Karpas-422 (cell line): Measurements from ENCODE around the gene MSANTD3. TPM values are rescaled to one million over a fixed set of nuclear protein-coding genes. Genes with fewer than 3 reads are reported as not detected.
"Not testable (repeated sequence)": the region's sequence is repeated elsewhere in the genome, so short reads cannot be mapped to it uniquely, and the experiment has no call there.

Experiments used
- DNase-seq: peaks from one replicate; pipeline ENCODE4 v3.0.0-alpha.2; 2015
- H2AFZ ChIP-seq: fragments of 200-600 bp; sonication (generic); 2 replicates; pipeline ENCODE4 v1.6.1; 2014; ENCODE audit warnings: antibody characterized with exemption, low read length, mixed read lengths
- H3K27ac ChIP-seq: fragments of 200-600 bp; sonication (generic); 2 replicates; pipeline ENCODE4 v1.5.1; 2014; ENCODE audit warnings: mild to moderate bottlenecking, low read length, moderate library complexity
- H3K27me3 ChIP-seq: fragments of 200-600 bp; sonication (generic); 2 replicates; pipeline ENCODE4 v1.6.1; 2014; ENCODE audit warnings: low read length, mixed read lengths
- H3K36me3 ChIP-seq: fragments of 200-600 bp; sonication (generic); 2 replicates; pipeline ENCODE4 v1.6.1; 2014; ENCODE audit warnings: low read length, mixed read lengths; ENCODE audit not compliant: insufficient read depth
- H3K4me1 ChIP-seq: fragments of 200-600 bp; sonication (generic); 2 replicates; pipeline ENCODE4 v1.6.1; 2014; ENCODE audit warnings: mild to moderate bottlenecking, low read length, mixed read lengths
- H3K4me2 ChIP-seq: fragments of 200-600 bp; sonication (generic); 2 replicates; pipeline ENCODE4 v1.6.1; 2014; ENCODE audit warnings: low read length, low read depth, mild to moderate bottlenecking; ENCODE audit not compliant: poor library complexity, severe bottlenecking
- H3K4me3 ChIP-seq: fragments of 200-600 bp; sonication (generic); 2 replicates; pipeline ENCODE4 v1.5.1; 2014; ENCODE audit warnings: mild to moderate bottlenecking, antibody characterized with exemption, low read length, mixed read lengths
- H3K79me2 ChIP-seq: fragments of 200-600 bp; sonication (generic); 2 replicates; pipeline ENCODE4 v1.6.1; 2014; ENCODE audit warnings: mild to moderate bottlenecking, low read length, mixed read lengths
- H3K9ac ChIP-seq: fragments of 200-600 bp; sonication (generic); 2 replicates; pipeline ENCODE4 v1.6.0; 2014; ENCODE audit warnings: low read length
- H3K9me2 ChIP-seq: fragments of 200-600 bp; sonication (generic), shearing (Covaris generic); replicated peaks from 2 replicates; pipeline ENCODE4 v1.6.0; 2014; ENCODE audit warnings: mild to moderate bottlenecking, low read length, moderate library complexity; ENCODE audit not compliant: insufficient read depth
- H3K9me3 ChIP-seq: fragments of 300-700, 200-600 bp; sonication (generic); 2 replicates; pipeline ENCODE4 v1.6.1; 2014; ENCODE audit warnings: low read length, mixed read lengths
- H4K20me1 ChIP-seq: fragments of 200-600 bp; sonication (generic); 2 replicates; pipeline ENCODE4 v1.6.1; 2014; ENCODE audit warnings: mild to moderate bottlenecking, antibody characterized with exemption, low read length, low read depth; ENCODE audit not compliant: insufficient read depth
- total RNA-seq: library from RNA; depleted of rRNA; stranded (reverse); fragments of >200 nt; shearing (Covaris generic); gene quantifications from 2 replicates; pipeline ENCODE4 v1.2.3, GENCODE V29; 2014; ENCODE audit warnings: low replicate concordance

Gene MSANTD3
- total RNA-seq, 1 experiment from 2014 or later: 36.4 TPM

GRCh38 chr9:100437860-100438805 lies 11.2 kb downstream of the MSANTD3 start:
- H3K36me3 ChIP-seq: no peaks in the 10 kb centered on the region
- no peaks in the 10 kb centered on the region for H3K9me2 ChIP-seq
- H4K20me1 ChIP-seq: no peaks in the 10 kb centered on the region
- peak; percentile 91 for DNase-seq
- H3K9ac ChIP-seq: no peak overlapping the region
- no peaks in the 10 kb centered on the region for H3K27me3 ChIP-seq
- no peaks in the 10 kb centered on the region for H3K4me1 ChIP-seq
- H3K27ac ChIP-seq: no peak overlapping the region
- H3K9me3 ChIP-seq: no peaks in the 10 kb centered on the region
- no peak overlapping the region for H3K4me2 ChIP-seq
- peaks cover 71% of the 10 kb centered on the region for H3K79me2 ChIP-seq
- no peak overlapping the region for H2AFZ ChIP-seq
- no peak overlapping the region for H3K4me3 ChIP-seq

- Histone ChIP-seq H3K4me2 (no peak overlapping the region), H3K79me2 (peaks cover 65% of the 10 kb centered on the region), H3K36me3 (peaks cover 3% of the 10 kb centered on the region; the same call in 1 of the 2 replicates), H3K4me3 (no peak overlapping the region), H2AFZ (no peak overlapping the region), H3K9me2 (no peaks in the 10 kb centered on the region), H3K27me3 (no peaks in the 10 kb centered on the region), H3K9ac (no peak overlapping the region), H4K20me1 (no peaks in the 10 kb centered on the region), H3K9me3 (no peaks in the 10 kb centered on the region), H3K4me1 (no peaks in the 10 kb centered on the region), H3K27ac (no peak overlapping the region)
- no peak for DNase-seq
Measured at GRCh38 chr9:100440071-100440470, 13.1 kb downstream of the MSANTD3 start.

- H4K20me1 ChIP-seq, H3K27ac ChIP-seq, H3K9ac ChIP-seq, H2AFZ ChIP-seq, H3K36me3 ChIP-seq, H3K4me3 ChIP-seq, H3K9me3 ChIP-seq, DNase-seq, H3K4me2 ChIP-seq, H3K9me2 ChIP-seq, H3K27me3 ChIP-seq, H3K4me1 ChIP-seq: not testable (repeated sequence)
- peaks cover 63% of the 10 kb centered on the region for H3K79me2 ChIP-seq
Measured at GRCh38 chr9:100440487-100440886, 13.5 kb downstream of the MSANTD3 start.

DNA sequence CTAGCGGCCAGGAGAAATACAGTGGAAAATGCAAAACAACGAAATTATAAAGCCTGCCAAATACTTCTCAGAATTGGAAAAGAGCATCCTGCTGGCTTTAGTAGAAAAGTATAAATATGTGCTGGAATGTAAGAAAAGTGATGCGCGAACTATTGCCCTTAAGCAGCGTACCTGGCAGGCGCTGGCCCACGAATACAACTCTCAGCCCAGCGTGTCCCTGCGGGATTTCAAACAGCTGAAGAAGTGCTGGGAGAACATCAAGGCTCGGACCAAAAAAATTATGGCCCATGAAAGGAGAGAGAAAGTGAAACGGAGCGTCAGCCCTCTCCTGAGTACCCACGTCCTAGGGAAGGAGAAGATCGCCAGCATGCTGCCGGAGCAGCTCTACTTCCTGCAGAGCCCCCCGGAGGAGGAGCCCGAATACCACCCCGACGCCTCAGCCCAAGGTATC lies 15.0 kb downstream of the MSANTD3 start:
- no peaks in the 10 kb centered on the region for H3K9me2 ChIP-seq
- H3K4me1 ChIP-seq: no peaks in the 10 kb centered on the region
- no peak overlapping the region for H3K9ac ChIP-seq
- no peaks in the 10 kb centered on the region for H3K9me3 ChIP-seq
- H3K79me2 ChIP-seq: peaks cover 61% of the 10 kb centered on the region
- H2AFZ ChIP-seq: no peak overlapping the region
- no peaks in the 10 kb centered on the region for H3K27me3 ChIP-seq
- DNase-seq: no peak
- H3K27ac ChIP-seq: no peak overlapping the region
- no peaks in the 10 kb centered on the region for H4K20me1 ChIP-seq
- H3K4me2 ChIP-seq: no peak overlapping the region
- no peak overlapping the region for H3K4me3 ChIP-seq
- peaks cover 4% of the 10 kb centered on the region; the same call in 1 of the 2 replicates for H3K36me3 ChIP-seq

- Histone ChIP-seq H4K20me1 (no peaks in the 10 kb centered on the region), H3K9ac (no peak overlapping the region)
Measured at GRCh38 chr9:100443781-100444768, 17.1 kb downstream of the MSANTD3 start.

DNA sequence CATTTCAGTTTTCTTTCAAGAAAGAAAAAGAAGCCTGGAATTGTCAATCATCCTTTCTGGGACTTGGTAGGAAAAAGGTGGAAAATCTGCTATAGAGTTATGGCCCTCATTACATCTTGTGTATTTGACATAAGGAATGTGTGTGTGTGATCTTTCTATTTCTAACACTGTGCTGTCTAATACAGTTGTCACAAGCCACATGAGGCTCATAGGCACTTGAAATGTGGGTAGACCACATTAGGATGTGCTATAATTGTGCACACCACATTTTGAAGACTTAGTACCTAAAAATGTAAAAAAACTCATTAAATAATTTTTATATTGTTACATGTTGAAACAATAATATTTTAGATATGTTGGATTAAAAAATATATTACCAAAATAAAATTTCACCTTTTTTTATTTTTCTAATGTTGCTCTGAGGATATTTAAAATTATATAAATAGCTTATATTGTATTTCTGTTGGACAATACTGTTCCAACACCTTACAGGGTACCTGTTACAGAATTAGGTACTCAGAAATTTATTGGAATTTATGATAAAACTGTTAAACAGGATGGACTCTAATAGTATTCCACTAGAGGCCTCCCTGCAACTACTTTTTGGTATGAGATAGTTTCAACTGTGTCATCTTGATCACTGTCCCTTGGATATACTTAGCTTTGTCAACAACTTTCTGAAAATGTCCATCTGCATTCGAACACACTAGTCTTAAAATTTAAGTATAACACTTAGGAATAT lies 18.4 kb downstream of the MSANTD3 start:
- Histone ChIP-seq H3K9me3 (no peaks in the 10 kb centered on the region), H3K27ac (no peak overlapping the region), H3K36me3 (peaks cover 4% of the 10 kb centered on the region; the same call in 1 of the 2 replicates), H3K4me3 (no peak overlapping the region), H4K20me1 (no peaks in the 10 kb centered on the region), H3K4me1 (no peaks in the 10 kb centered on the region), H3K79me2 (peaks cover 39% of the 10 kb centered on the region), H3K4me2 (no peak overlapping the region), H3K9ac (no peak overlapping the region), H2AFZ (no peak overlapping the region), H3K9me2 (no peaks in the 10 kb centered on the region), H3K27me3 (no peaks in the 10 kb centered on the region)
- no peak for DNase-seq

More at GRCh38 chr9:100443781-100444768, 17.1 kb downstream of the MSANTD3 start:
- H3K79me2 ChIP-seq: peaks cover 50% of the 10 kb centered on the region
- H3K4me1 ChIP-seq: no peaks in the 10 kb centered on the region
- H3K9me3 ChIP-seq: no peaks in the 10 kb centered on the region
- H3K27me3 ChIP-seq: no peaks in the 10 kb centered on the region
- no peak for DNase-seq
- H3K4me3 ChIP-seq: no peak overlapping the region
- no peak overlapping the region for H3K27ac ChIP-seq
- no peak overlapping the region for H3K4me2 ChIP-seq
- H2AFZ ChIP-seq: no peak overlapping the region
- H3K36me3 ChIP-seq: peaks cover 4% of the 10 kb centered on the region; the same call in 1 of the 2 replicates
- no peaks in the 10 kb centered on the region for H3K9me2 ChIP-seq

DNA sequence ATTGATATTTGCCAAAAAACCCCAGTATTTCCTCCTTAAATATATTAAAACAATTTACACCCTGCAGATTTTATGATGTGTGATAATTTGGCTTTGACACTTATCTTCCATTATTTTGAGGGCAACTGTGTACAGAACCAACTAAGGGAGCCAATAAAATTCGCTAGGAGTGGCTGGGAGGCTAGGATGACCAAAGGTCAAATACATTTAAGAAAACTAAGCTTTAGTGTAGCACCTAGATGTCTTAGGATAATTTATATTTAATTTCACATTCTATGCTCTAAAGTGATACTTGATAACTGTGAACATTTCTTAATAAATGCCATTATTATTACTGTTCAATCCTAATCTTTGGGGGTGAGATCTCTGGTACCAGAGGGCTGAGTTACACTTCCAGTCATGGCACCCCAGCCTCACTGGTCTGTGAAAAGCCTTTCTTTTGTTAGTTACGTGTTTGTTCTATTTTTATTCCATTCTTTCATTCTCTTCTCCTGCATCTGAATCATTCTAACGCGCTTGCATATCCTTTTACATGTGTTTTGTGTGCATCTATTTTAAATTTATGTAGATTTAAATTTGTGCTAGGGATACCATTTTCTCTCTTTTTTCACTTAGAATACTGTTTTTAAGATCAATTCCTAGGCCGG lies 19.1 kb downstream of the MSANTD3 start:
- peaks cover 38% of the 10 kb centered on the region for H3K79me2 ChIP-seq
- no peaks in the 10 kb centered on the region for H3K27me3 ChIP-seq
- no peaks in the 10 kb centered on the region for H3K4me1 ChIP-seq
- H3K36me3 ChIP-seq: peaks cover 4% of the 10 kb centered on the region; the same call in 1 of the 2 replicates
- no peaks in the 10 kb centered on the region for H4K20me1 ChIP-seq
- H3K4me2 ChIP-seq: no peak overlapping the region
- no peak overlapping the region for H2AFZ ChIP-seq
- H3K9me2 ChIP-seq: no peaks in the 10 kb centered on the region
- DNase-seq: no peak
- H3K9ac ChIP-seq: no peak overlapping the region
- H3K9me3 ChIP-seq: no peaks in the 10 kb centered on the region
- no peak overlapping the region for H3K27ac ChIP-seq
- H3K4me3 ChIP-seq: no peak overlapping the region
